GM18951 (cell line): ENCODE measurements around the gene AMPH.
"Not testable (repeated sequence)": the region's sequence is repeated elsewhere in the genome, so short reads cannot be mapped to it uniquely, and the experiment has no call there.

Source experiments
- POLR2A ChIP-seq: IDR thresholded peaks from 4 replicates; pipeline ENCODE4 v1.6.1; 2011; ENCODE audit warnings: mild to moderate bottlenecking; ENCODE audit not compliant: insufficient read length, insufficient read depth; ENCODE audit errors: extremely low read depth
- in situ Hi-C: fragments of 300-500 bp; cut with MboI; formaldehyde crosslinking; loops from one replicate; pipeline ENCODE4 v1.12.0; 2022; ENCODE audit warnings: low sequenced_read_pairs, mixed read lengths, inconsistent platforms; ENCODE audit not compliant: unreplicated experiment

AMPH gene

DNA sequence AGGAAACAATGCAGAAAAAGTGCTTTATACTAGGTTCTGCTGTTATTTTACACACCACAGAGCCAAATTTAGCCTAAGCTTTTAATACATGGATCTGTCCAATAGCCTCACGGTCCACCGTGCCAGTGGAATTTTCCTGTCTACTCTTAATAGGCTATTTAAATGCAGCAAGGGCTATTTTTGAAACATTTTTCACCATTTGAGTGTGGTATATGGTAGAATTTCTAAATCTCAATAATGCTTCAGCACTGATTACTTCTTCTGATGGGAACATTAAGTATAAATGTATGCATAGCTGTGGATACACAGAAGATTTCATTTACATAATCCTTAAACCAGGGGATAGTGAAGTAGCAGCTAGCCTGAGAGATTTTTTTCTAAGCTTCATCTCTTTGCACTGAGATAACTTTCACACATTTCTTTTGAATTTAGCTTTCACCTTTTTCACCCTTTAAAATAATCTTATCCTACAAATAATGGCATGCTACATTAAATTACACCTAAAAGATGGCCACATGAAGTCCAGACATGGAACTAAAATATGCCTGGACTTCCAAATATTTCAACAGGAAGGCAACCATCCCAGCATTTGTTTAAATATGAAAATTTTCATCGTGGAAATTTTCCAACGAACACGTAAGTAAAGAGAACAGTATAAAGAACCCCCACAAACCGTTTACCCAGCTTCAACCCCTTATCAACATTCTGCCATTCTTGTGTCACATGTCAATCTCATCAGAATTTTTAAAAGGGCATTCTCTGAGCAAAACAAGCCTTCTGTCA is 45.4 kb downstream of the AMPH start:
- TF ChIP-seq POLR2A: no peak
- in situ Hi-C loops: no loop called here

GRCh38 chr7:38584443-38585210 is 46.5 kb downstream of the AMPH start:
- no peak for TF ChIP-seq POLR2A
- in situ Hi-C loops: no loop called here

- in situ Hi-C loops: no loop called here
- TF ChIP-seq POLR2A: no peak
Observed at GRCh38 chr7:38580485-38580884, 50.7 kb downstream of the AMPH start.

DNA sequence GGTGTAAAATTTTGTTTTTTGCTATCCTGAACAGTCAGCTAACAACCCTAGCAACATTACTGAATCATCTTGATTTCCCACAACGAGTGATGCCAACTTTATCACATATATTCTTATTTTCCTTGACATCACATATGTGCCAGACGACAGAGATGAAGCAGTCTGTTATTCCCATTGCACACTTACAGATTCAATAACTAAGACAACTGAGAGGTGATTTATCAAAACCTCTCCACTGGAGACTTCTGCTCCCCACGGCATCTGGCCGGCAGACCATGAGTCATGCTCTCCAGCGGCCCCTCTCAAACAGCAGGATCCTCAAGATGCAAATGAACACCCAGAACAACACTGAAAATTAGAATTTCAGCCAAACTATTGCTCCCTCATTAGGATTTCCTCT is 57.1 kb downstream of the AMPH start:
- in situ Hi-C loops: no loop called here

GRCh38 chr7:38571620-38572019 is 59.6 kb downstream of the AMPH start:
- in situ Hi-C loops: not testable (repeated sequence)

More for the DNA sequence above, 57.1 kb downstream of the AMPH start:
- TF ChIP-seq POLR2A: no peak

- in situ Hi-C loops: no loop called here
Observed at GRCh38 chr7:38568497-38568896, 62.7 kb downstream of the AMPH start.

DNA sequence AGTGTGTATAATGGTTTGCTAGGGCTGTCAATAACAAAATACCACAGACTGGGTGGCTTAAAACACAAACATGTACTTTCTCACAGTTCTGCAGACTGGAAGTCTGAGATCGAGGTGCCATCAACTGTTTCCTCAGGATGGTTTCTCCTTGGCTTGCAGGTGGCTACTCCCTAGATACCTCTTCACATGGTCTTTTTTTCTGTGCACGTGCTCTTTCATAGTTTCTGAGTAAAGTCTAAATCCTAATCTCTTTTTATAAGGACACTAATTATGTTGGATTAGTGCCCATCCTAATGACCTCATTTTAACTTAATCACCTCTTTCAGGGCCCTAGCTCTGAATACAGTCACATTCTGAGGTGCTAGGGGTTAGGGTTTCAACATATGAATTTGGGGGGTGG is 65.9 kb downstream of the AMPH start:
- in situ Hi-C loops: no loop called here
- no peak for TF ChIP-seq POLR2A

More at GRCh38 chr7:38568497-38568896, 62.7 kb downstream of the AMPH start:
- no peak for TF ChIP-seq POLR2A

DNA sequence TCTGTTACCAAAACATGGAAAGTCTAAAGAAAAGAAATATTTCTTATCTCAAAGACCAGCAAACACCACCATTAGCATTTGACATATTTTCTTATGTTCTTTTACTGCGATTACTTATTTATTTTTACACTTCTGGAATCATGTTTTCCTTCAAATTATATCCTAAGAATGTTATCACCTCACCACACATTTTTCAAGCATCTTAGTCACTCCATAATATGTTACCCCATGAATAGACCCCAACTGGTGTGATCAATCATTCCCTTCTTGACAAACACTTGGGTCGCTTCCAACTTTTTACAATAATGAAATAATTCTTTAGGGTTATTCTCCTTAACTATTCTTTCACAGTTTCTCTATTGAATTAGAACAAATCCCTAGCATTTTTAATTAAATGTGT is 67.4 kb downstream of the AMPH start:
- TF ChIP-seq POLR2A: no peak
- in situ Hi-C loops: no loop called here

DNA sequence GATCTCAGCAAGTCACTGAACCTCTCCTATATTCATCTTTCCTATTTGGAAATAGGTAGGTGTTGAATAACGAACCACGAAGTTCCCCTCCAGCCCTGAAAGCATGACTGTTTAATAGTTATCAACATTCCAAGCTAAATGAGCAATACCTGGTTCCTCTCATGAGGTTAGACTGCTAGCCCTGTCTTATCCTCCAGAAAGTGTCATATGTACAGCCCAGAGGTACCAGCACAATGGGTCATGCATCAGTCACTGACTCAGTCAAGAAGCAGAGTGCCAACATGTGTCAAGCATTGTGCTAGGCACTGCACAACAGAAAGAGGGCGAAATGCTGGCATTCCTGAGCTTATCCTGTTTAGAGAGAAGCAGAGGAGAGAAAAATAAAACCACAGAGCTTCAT is 70.0 kb downstream of the AMPH start:
- TF ChIP-seq POLR2A: no peak
- in situ Hi-C loops: no loop called here

- in situ Hi-C loops: no loop called here
- TF ChIP-seq POLR2A: no peak
Observed at GRCh38 chr7:38558761-38559345, 72.3 kb downstream of the AMPH start.

DNA sequence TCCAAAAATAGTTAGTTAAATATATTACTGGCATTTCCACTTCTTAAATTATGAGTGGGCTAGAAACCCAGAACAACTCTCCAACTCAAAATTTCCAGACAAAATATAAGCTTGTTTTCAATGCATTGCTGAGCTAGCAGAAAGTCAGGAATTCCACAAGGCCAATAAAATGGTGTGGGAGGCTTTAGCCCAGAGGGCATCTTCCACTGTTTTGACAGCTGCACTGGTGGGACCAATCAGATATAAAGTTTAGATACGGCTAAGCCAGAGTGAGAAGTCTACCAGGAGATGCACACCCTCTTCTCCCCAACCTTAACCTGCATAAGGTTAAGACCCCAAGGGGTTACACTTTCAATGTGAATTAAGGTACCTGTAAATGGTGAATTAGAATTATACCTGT is 76.6 kb downstream of the AMPH start:
- no peak for TF ChIP-seq POLR2A
- in situ Hi-C loops: no loop called here

- no peak for TF ChIP-seq POLR2A
- in situ Hi-C loops: no loop called here
Observed at GRCh38 chr7:38550836-38551235, 80.3 kb downstream of the AMPH start.

DNA sequence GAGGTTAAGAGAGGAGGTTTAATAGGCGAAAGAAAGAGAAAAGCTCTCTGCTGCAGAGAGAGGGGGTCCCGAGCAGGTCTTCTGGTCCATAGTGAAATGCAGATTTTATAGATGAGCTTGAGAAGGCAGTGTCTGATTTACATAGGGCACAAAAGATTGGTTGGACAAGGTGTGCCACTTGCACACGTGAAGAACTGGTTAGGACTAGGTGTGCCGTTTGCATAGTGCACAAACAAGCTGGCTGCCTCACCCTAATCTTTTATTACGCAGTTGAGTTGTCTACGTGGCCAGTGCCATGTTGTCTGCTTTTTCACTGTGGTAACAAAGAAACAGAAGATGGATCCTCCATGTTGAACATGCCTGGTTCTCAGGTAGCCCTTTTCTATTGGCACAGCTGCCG is 82.6 kb downstream of the AMPH start:
- in situ Hi-C loops: no loop called here
- TF ChIP-seq POLR2A: no peak

- TF ChIP-seq POLR2A: no peak
Observed at GRCh38 chr7:38546763-38547162, 84.4 kb downstream of the AMPH start.

More at GRCh38 chr7:38546763-38547162, 84.4 kb downstream of the AMPH start:
- in situ Hi-C loops: no loop called here
